Measurements from ENCODE around the gene EHMT1. TPM values are rescaled to one million over a fixed set of nuclear protein-coding genes. Genes with fewer than 3 reads are reported as not detected.

Gene EHMT1
- total and polyA plus RNA-seq, 2 donors (not counting 1 experiment from before 2014, with no cell fraction given), result 101 to 394 TPM

DNA sequence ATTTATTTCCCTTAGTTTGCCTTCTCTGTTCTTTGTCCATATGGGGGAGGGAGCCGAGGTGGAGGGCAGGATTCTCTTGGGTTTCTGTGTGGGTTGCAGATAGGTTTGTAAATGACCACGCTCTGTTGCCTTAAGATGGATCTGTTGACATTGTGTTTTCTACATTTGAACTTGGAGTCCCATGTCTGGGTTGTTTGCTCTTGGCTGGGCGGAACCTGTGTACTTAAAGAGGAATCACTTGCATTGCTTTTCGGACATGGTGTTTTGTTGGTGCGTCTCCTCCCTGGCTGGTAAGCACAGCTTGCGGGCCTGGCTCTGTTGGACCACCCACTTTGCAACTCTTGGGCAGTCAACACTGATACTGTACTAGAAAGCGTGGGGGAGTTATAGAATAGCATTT, 45.9 kb downstream of the EHMT1 start:
- no peak overlapping the region for H3K4me2 ChIP-seq (replicated peaks; ENCODE audit: low read depth, low read length, poor library complexity, severe bottlenecking)
- no peak overlapping the region for H3K4me3 Mint-ChIP-seq
- no peaks in the 10 kb centered on the region for H3K9me3 ChIP-seq (ENCODE audit: control extremely low read depth in 1 of 3, control insufficient read depth in 2 of 3, insufficient read depth in 1 of 3, low read length in 2 of 3)
- H4K20me1 ChIP-seq (ENCODE audit: control insufficient read depth, insufficient read depth, low read length, poor library complexity, severe bottlenecking), result peaks cover 80% of the 10 kb centered on the region
- H3K36me3 ChIP-seq (replicated peaks in 1 of 2; ENCODE audit: control extremely low read depth in 1 of 2, control insufficient read depth in 1 of 2, extremely low read depth in 1 of 2, insufficient read depth in 2 of 2, low read length in 1 of 2), result peaks cover 0 to 27% of the 10 kb centered on the region in 2 experiments
- no peaks in the 10 kb centered on the region for H3K9me3 Mint-ChIP-seq (ENCODE audit: insufficient read depth)
- H3K4me3 ChIP-seq (ENCODE audit: control extremely low read depth in 1 of 5, extremely low read depth in 1 of 5, insufficient read depth in 1 of 5, low read depth in 2 of 5, low read length in 4 of 5), result no peak overlapping the region
- intact Hi-C loops (cut with micrococcal nuclease), result no loop called here
- no peak overlapping the region for H2AFZ ChIP-seq (ENCODE audit: insufficient read depth, low read depth, low read length, poor library complexity, severe bottlenecking)
- DNase-seq (no peak), ATAC-seq (ENCODE audit: low read depth) (no peak)
- no peak overlapping the region for H3K27ac ChIP-seq (ENCODE audit: low read length in 2 of 2)
- H3K27me3 Mint-ChIP-seq, result no peaks in the 10 kb centered on the region
- H3K79me2 ChIP-seq (ENCODE audit: control insufficient read depth, insufficient read depth, low read length), result peaks cover 95% of the 10 kb centered on the region
- TF ChIP-seq EZH2 (IDR thresholded peaks at IDR 0.05; ENCODE audit: borderline replicate concordance, insufficient read depth, low read depth, low read length, poor library complexity, severe bottlenecking), result no peak
- TF ChIP-seq, protein P1, sequence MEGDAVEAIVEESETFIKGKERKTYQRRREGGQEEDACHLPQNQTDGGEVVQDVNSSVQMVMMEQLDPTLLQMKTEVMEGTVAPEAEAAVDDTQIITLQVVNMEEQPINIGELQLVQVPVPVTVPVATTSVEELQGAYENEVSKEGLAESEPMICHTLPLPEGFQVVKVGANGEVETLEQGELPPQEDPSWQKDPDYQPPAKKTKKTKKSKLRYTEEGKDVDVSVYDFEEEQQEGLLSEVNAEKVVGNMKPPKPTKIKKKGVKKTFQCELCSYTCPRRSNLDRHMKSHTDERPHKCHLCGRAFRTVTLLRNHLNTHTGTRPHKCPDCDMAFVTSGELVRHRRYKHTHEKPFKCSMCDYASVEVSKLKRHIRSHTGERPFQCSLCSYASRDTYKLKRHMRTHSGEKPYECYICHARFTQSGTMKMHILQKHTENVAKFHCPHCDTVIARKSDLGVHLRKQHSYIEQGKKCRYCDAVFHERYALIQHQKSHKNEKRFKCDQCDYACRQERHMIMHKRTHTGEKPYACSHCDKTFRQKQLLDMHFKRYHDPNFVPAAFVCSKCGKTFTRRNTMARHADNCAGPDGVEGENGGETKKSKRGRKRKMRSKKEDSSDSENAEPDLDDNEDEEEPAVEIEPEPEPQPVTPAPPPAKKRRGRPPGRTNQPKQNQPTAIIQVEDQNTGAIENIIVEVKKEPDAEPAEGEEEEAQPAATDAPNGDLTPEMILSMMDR (IDR thresholded peaks at IDR 0.05), result no peak
- peaks cover 22 to 32% of the 10 kb centered on the region in 2 donors for H3K4me1 ChIP-seq (ENCODE audit: control insufficient read depth in 2 of 2, insufficient read depth in 2 of 2, low read length in 2 of 2)
- WGBS (ENCODE audit: insufficient coverage), result 91% methylated on average over 5 of the region's 7 CpGs
- no peak overlapping the region for H3K27ac Mint-ChIP-seq
- H3K9ac ChIP-seq (ENCODE audit: low read length), result no peak overlapping the region
- POLR2A ChIA-PET, result no interaction called here
- CTCF ChIA-PET, result interaction anchor here (0.7 to 2.5 kb wide), 3 partner anchors 8 to 26 kb away, joined by 3 to 6 read pairs (median 3); no protein-coding TSS in a partner anchor
- H3K4me1 Mint-ChIP-seq, result peaks cover 51% of the 10 kb centered on the region
- no peaks in the 10 kb centered on the region for H3K27me3 ChIP-seq (replicated peaks in 1 of 4; ENCODE audit: control extremely low read depth in 1 of 4, control insufficient read depth in 3 of 4, insufficient read depth in 4 of 4, low read length in 3 of 4)

DNA sequence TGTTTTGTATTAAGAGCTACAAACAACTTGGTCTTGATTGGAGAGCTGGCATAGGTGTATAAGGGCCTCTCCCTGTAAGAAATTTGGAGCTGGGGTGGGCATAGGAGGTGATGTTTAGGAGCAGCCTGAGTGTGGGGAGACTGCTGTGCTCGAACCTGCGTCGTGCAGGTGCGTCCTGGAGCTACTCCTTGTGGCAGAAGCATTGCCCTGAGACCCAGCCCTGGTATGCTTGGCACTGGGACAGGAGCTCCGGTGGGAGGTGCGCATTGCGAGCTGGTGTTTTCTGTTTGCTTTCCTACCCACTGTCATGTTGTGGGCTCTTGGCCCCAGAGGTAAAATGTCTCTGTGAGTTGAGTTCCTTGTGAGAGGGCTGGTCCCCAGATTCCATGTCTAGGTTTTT, 46.4 kb downstream of the EHMT1 start:
- Mint-ChIP-seq H3K4me1 (peaks cover 50% of the 10 kb centered on the region), H3K9me3 (ENCODE audit: insufficient read depth) (no peaks in the 10 kb centered on the region), H3K4me3 (no peak overlapping the region), H3K27me3 (no peaks in the 10 kb centered on the region), H3K27ac (no peak overlapping the region)
- DNase-seq (no peak), ATAC-seq (ENCODE audit: low read depth) (no peak)
- WGBS (ENCODE audit: insufficient coverage), result 95% methylated on average over 7 of the region's 7 CpGs
- no peak for TF ChIP-seq EZH2 (IDR thresholded peaks at IDR 0.05; ENCODE audit: borderline replicate concordance, insufficient read depth, low read depth, low read length, poor library complexity, severe bottlenecking)
- TF ChIP-seq, protein P1 (IDR thresholded peaks at IDR 0.05), result no peak
- Histone ChIP-seq H3K79me2 (ENCODE audit: control insufficient read depth, insufficient read depth, low read length) (peaks cover 95% of the 10 kb centered on the region), H3K36me3 (replicated peaks in 1 of 2; ENCODE audit: control extremely low read depth in 1 of 2, control insufficient read depth in 1 of 2, extremely low read depth in 1 of 2, insufficient read depth in 2 of 2, low read length in 1 of 2) (peaks cover 0 to 28% of the 10 kb centered on the region in 2 experiments), H3K4me1 (ENCODE audit: control insufficient read depth in 2 of 2, insufficient read depth in 2 of 2, low read length in 2 of 2) (peaks cover 22 to 32% of the 10 kb centered on the region in 2 donors), H3K27me3 (replicated peaks in 1 of 4; ENCODE audit: control extremely low read depth in 1 of 4, control insufficient read depth in 3 of 4, insufficient read depth in 4 of 4, low read length in 3 of 4) (no peaks in the 10 kb centered on the region), H2AFZ (ENCODE audit: insufficient read depth, low read depth, low read length, poor library complexity, severe bottlenecking) (no peak overlapping the region), H4K20me1 (ENCODE audit: control insufficient read depth, insufficient read depth, low read length, poor library complexity, severe bottlenecking) (peaks cover 78% of the 10 kb centered on the region), H3K9me3 (ENCODE audit: control extremely low read depth in 1 of 3, control insufficient read depth in 2 of 3, insufficient read depth in 1 of 3, low read length in 2 of 3) (no peaks in the 10 kb centered on the region), H3K9ac (ENCODE audit: low read length) (no peak overlapping the region), H3K4me2 (replicated peaks; ENCODE audit: low read depth, low read length, poor library complexity, severe bottlenecking) (no peak overlapping the region), H3K27ac (ENCODE audit: low read length in 2 of 2) (no peak overlapping the region), H3K4me3 (ENCODE audit: control extremely low read depth in 1 of 5, extremely low read depth in 1 of 5, insufficient read depth in 1 of 5, low read depth in 2 of 5, low read length in 4 of 5) (no peak overlapping the region)
- ChIA-PET POLR2A (interaction anchor here (0.5 kb wide), 1 partner anchor 114 kb away, joined by 4 read pairs; no protein-coding TSS in a partner anchor), CTCF (interaction anchor here (1.2 kb wide), 1 partner anchor 26 kb away, joined by 3 read pairs; no protein-coding TSS in a partner anchor)
- intact Hi-C loops (cut with micrococcal nuclease), result no loop called here
